GM12878 (cell line): ENCODE data around the gene PHACTR1.

Experiments used
- BRCA1 ChIP-seq: IDR thresholded peaks from 2 replicates; pipeline ENCODE4 v1.6.1; 2011; ENCODE audit warnings: low read depth, low read length, improper control_type of control experiment
- HDGF ChIP-seq: fragments of 450-650 bp; IDR thresholded peaks from 2 replicates; pipeline ENCODE4 v1.6.1; 2016; ENCODE audit warnings: antibody characterized with exemption
- TAF1 ChIP-seq: IDR thresholded peaks from 2 replicates; pipeline ENCODE4 v1.6.1; 2011; ENCODE audit warnings: mild to moderate bottlenecking, low read depth, low read length, borderline replicate concordance
- TCF12 ChIP-seq: IDR thresholded peaks from 2 replicates; pipeline ENCODE4 v1.6.1; 2011; ENCODE audit warnings: low read depth, mild to moderate bottlenecking, low read length
- TF ChIP-seq, protein P1 (sequence below), 3 experiments: IDR thresholded peaks in 2 of 3; conservative IDR thresholded peaks in 1 of 3; 2 replicates each; pipeline ENCODE4 v1.5.1; 2011; ENCODE audit warnings: low read depth in 3 of 3, low read length in 3 of 3, mild to moderate bottlenecking in 3 of 3, control low read depth in 2 of 3, moderate library complexity in 2 of 3, inconsistent platforms in 1 of 3, mixed read lengths in 1 of 3; ENCODE audit not compliant: control insufficient read depth in 2 of 3, insufficient read depth in 1 of 3; ENCODE audit errors: extremely low read depth in 1 of 3
- TF ChIP-seq, protein P2 (sequence below): IDR thresholded peaks from 2 replicates; pipeline ENCODE4 v1.6.1; 2012; ENCODE audit warnings: low read length, inconsistent platforms
- TF ChIP-seq, protein P3 (sequence below): IDR thresholded peaks from 2 replicates; pipeline ENCODE4 v1.6.1; 2011; ENCODE audit warnings: mild to moderate bottlenecking, low read depth, low read length, moderate library complexity; ENCODE audit not compliant: insufficient replicate concordance

DNA sequence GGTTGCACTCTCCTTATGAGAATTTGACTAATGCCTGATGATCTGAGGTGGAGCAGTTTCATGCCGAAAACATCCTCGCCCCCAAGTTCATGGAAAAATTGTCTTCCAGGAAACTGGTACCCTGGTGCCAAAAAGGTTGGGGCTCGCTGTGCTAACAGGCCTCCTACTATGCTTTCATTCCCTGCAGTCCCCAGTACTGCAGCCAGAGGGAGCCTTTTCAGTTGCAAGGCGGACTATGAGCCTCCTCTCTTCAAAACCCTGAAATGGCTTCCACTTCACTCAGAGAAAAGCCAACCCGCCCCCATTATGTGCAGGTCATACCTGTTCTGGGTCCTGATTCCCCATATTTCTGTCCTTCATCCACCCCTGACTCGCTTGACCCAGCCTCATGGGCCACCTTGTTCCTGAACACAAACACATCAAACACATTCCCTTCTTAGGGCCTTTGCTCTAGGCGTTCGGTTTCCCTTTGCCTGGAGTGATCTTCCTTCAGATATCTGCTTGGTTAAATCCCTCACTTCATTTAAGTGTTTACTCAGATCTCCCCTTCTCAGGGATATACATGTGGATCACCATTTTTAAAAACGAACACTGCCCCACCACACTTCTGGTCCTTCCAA, 173.7 kb downstream of the PHACTR1 start:
- TF ChIP-seq, protein P1, sequence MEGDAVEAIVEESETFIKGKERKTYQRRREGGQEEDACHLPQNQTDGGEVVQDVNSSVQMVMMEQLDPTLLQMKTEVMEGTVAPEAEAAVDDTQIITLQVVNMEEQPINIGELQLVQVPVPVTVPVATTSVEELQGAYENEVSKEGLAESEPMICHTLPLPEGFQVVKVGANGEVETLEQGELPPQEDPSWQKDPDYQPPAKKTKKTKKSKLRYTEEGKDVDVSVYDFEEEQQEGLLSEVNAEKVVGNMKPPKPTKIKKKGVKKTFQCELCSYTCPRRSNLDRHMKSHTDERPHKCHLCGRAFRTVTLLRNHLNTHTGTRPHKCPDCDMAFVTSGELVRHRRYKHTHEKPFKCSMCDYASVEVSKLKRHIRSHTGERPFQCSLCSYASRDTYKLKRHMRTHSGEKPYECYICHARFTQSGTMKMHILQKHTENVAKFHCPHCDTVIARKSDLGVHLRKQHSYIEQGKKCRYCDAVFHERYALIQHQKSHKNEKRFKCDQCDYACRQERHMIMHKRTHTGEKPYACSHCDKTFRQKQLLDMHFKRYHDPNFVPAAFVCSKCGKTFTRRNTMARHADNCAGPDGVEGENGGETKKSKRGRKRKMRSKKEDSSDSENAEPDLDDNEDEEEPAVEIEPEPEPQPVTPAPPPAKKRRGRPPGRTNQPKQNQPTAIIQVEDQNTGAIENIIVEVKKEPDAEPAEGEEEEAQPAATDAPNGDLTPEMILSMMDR (IDR thresholded peaks at IDR 0.05 in 2 of 3, conservative IDR thresholded peaks at IDR 0.05 in 1 of 3; ENCODE audit: control insufficient read depth in 2 of 3, extremely low read depth in 1 of 3, insufficient read depth in 1 of 3, low read depth in 3 of 3, low read length in 3 of 3), result peak; percentile 32 to 64 (median 55)
- TF ChIP-seq TCF12 (no peak), TAF1 (no peak), BRCA1 (no peak), HDGF (no peak)
- TF ChIP-seq, protein P2, sequence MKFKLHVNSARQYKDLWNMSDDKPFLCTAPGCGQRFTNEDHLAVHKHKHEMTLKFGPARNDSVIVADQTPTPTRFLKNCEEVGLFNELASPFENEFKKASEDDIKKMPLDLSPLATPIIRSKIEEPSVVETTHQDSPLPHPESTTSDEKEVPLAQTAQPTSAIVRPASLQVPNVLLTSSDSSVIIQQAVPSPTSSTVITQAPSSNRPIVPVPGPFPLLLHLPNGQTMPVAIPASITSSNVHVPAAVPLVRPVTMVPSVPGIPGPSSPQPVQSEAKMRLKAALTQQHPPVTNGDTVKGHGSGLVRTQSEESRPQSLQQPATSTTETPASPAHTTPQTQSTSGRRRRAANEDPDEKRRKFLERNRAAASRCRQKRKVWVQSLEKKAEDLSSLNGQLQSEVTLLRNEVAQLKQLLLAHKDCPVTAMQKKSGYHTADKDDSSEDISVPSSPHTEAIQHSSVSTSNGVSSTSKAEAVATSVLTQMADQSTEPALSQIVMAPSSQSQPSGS, result no peak
- TF ChIP-seq, protein P3, sequence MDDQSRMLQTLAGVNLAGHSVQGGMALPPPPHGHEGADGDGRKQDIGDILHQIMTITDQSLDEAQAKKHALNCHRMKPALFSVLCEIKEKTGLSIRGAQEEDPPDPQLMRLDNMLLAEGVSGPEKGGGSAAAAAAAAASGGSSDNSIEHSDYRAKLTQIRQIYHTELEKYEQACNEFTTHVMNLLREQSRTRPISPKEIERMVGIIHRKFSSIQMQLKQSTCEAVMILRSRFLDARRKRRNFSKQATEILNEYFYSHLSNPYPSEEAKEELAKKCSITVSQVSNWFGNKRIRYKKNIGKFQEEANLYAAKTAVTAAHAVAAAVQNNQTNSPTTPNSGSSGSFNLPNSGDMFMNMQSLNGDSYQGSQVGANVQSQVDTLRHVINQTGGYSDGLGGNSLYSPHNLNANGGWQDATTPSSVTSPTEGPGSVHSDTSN, result no peak
